H9 (cell line): Measurements from ENCODE around the gene HNF1B. TPM values are rescaled to one million over a fixed set of nuclear protein-coding genes. Genes with fewer than 3 reads are reported as not detected.

Experiments used
- DNase-seq: peaks from one replicate; pipeline ENCODE4 v3.0.0-alpha.2; 2017
- H2AFZ ChIP-seq: one replicate; pipeline ENCODE4 v1.6.1; 2013; ENCODE audit warnings: mild to moderate bottlenecking, low read length, control low read depth, moderate library complexity
- H2AK5ac ChIP-seq: 2 replicates; pipeline ENCODE4 v1.6.1; 2013; ENCODE audit warnings: low read length, control low read depth, mixed read lengths; ENCODE audit not compliant: insufficient read length
- H2BK120ac ChIP-seq: one replicate; pipeline ENCODE4 v1.6.1; 2013; ENCODE audit warnings: low read depth, mild to moderate bottlenecking, low read length, control low read depth, inconsistent platforms; ENCODE audit not compliant: poor library complexity, severe bottlenecking
- H2BK12ac ChIP-seq: 2 replicates; pipeline ENCODE4 v1.6.1; 2013; ENCODE audit warnings: low read length, control low read depth, mixed read lengths, low read depth; ENCODE audit not compliant: insufficient read length
- H2BK15ac ChIP-seq: 2 replicates; pipeline ENCODE4 v1.6.1; 2013; ENCODE audit warnings: low read depth, low read length, control low read depth
- H2BK20ac ChIP-seq: one replicate; pipeline ENCODE4 v1.6.1; 2013; ENCODE audit warnings: low read depth, mild to moderate bottlenecking, low read length, control low read depth, inconsistent platforms; ENCODE audit not compliant: poor library complexity, severe bottlenecking
- H2BK5ac ChIP-seq: 2 replicates; pipeline ENCODE4 v1.6.1; 2013; ENCODE audit warnings: low read length, control low read depth, mixed read lengths; ENCODE audit not compliant: insufficient read length
- H3K14ac ChIP-seq: 2 replicates; pipeline ENCODE4 v1.6.1; 2013; ENCODE audit warnings: low read length, control low read depth; ENCODE audit not compliant: insufficient read depth
- H3K18ac ChIP-seq: 2 replicates; pipeline ENCODE4 v1.6.1; 2013; ENCODE audit warnings: low read depth, mild to moderate bottlenecking, mixed read lengths, low read length, control low read depth; ENCODE audit not compliant: insufficient read length
- H3K23ac ChIP-seq: 2 replicates; pipeline ENCODE4 v1.6.1; 2013; ENCODE audit warnings: low read length, control low read depth, mixed read lengths, low read depth; ENCODE audit not compliant: insufficient read length
- H3K23me2 ChIP-seq: 2 replicates; pipeline ENCODE4 v1.6.1; 2013; ENCODE audit warnings: low read depth, mild to moderate bottlenecking, mixed read lengths, low read length, control low read depth; ENCODE audit not compliant: insufficient read length, poor library complexity, severe bottlenecking
- H3K27ac ChIP-seq: 2 replicates; pipeline ENCODE4 v1.5.1; 2013; ENCODE audit warnings: low read length, control low read depth, mixed read lengths, low read depth; ENCODE audit not compliant: insufficient read length
- H3K27me3 ChIP-seq: 2 replicates; pipeline ENCODE4 v1.6.1; 2013; ENCODE audit warnings: low read length, control low read depth, inconsistent platforms; ENCODE audit not compliant: insufficient read depth
- H3K4ac ChIP-seq: 2 replicates; pipeline ENCODE4 v1.6.1; 2013; ENCODE audit warnings: low read depth, mild to moderate bottlenecking, control low read depth, inconsistent platforms, low read length, moderate library complexity
- H3K4me1 ChIP-seq: 2 replicates; pipeline ENCODE4 v1.6.1; 2013; ENCODE audit warnings: low read length, control low read depth, inconsistent platforms; ENCODE audit not compliant: insufficient read depth
- H3K4me2 ChIP-seq: 2 replicates; pipeline ENCODE4 v1.6.1; 2013; ENCODE audit warnings: low read length, control low read depth, mixed read lengths; ENCODE audit not compliant: insufficient read length, insufficient read depth
- H3K56ac ChIP-seq: 2 replicates; pipeline ENCODE4 v1.6.1; 2013; ENCODE audit warnings: low read depth, mild to moderate bottlenecking, mixed read lengths, low read length, control low read depth; ENCODE audit not compliant: insufficient read length
- H3K79me1 ChIP-seq: 2 replicates; pipeline ENCODE4 v1.6.1; 2013; ENCODE audit warnings: low read depth, mild to moderate bottlenecking, moderate library complexity, low read length, control low read depth, inconsistent platforms; ENCODE audit not compliant: insufficient read depth, poor library complexity, severe bottlenecking
- H3K79me2 ChIP-seq: 2 replicates; pipeline ENCODE4 v1.6.1; 2013; ENCODE audit warnings: low read length, control low read depth, inconsistent platforms; ENCODE audit not compliant: insufficient read depth
- H3K9ac ChIP-seq: 2 replicates; pipeline ENCODE4 v1.6.1; 2013; ENCODE audit warnings: low read length, control low read depth, mixed read lengths; ENCODE audit not compliant: insufficient read length; ENCODE audit errors: extremely low read depth
- H3K9me3 ChIP-seq: one replicate; pipeline ENCODE4 v1.6.1; 2013; ENCODE audit warnings: low read depth, low read length, inconsistent platforms; ENCODE audit not compliant: control insufficient read depth
- H3T11ph ChIP-seq: one replicate; pipeline ENCODE4 v1.6.1; 2013; ENCODE audit warnings: mild to moderate bottlenecking, low read length, control low read depth, inconsistent platforms
- H4K20me1 ChIP-seq: one replicate; pipeline ENCODE4 v1.6.1; 2013; ENCODE audit not compliant: control insufficient read depth, insufficient read length, insufficient read depth
- H4K5ac ChIP-seq: 2 replicates; pipeline ENCODE4 v1.6.1; 2013; ENCODE audit warnings: low read depth, mild to moderate bottlenecking, mixed read lengths, low read length, control low read depth; ENCODE audit not compliant: insufficient read length
- H4K8ac ChIP-seq: replicated peaks from 2 replicates; pipeline ENCODE4 v1.6.1; 2013; ENCODE audit warnings: low read length, control low read depth, mixed read lengths, low read depth; ENCODE audit not compliant: insufficient read length
- H4K91ac ChIP-seq: 2 replicates; pipeline ENCODE4 v1.6.1; 2013; ENCODE audit warnings: low read depth, mild to moderate bottlenecking, moderate library complexity, mixed read lengths, low read length, control low read depth; ENCODE audit not compliant: insufficient read length
- H3K27ac Mint-ChIP-seq, 3 experiments: 2 replicates in 2 of 3; 3 replicates in 1 of 3; pipeline ENCODE4 v1.8.0; 2020 to 2021; ENCODE audit warnings: mixed read lengths in 3 of 3, mild to moderate bottlenecking in 1 of 3, moderate library complexity in 1 of 3
- H3K27me3 Mint-ChIP-seq: 2 replicates; pipeline ENCODE4 v1.8.0; 2021; ENCODE audit warnings: low read depth, mild to moderate bottlenecking, moderate library complexity, mixed read lengths
- H3K36me3 Mint-ChIP-seq, 3 experiments: 2 replicates in 2 of 3; 3 replicates in 1 of 3; pipeline ENCODE4 v1.8.0; 2020 to 2021; ENCODE audit warnings: low read depth in 3 of 3, mixed read lengths in 3 of 3; ENCODE audit not compliant: insufficient read depth in 1 of 3
- H3K4me1 Mint-ChIP-seq, 2 experiments: 2 replicates each; pipeline ENCODE4 v1.8.0; 2020; ENCODE audit warnings: mixed read lengths in 2 of 2
- H3K4me3 Mint-ChIP-seq, 2 experiments: 2 replicates in 1 of 2; 3 replicates in 1 of 2; pipeline ENCODE4 v1.8.0; 2020 to 2021; ENCODE audit warnings: mild to moderate bottlenecking in 2 of 2, mixed read lengths in 2 of 2, moderate library complexity in 1 of 2
- H3K9me3 Mint-ChIP-seq, 2 experiments: 2 replicates in 1 of 2; 3 replicates in 1 of 2; pipeline ENCODE4 v1.8.0; 2020; ENCODE audit warnings: mild to moderate bottlenecking in 2 of 2, mixed read lengths in 2 of 2, moderate library complexity in 1 of 2
- WGBS: extraction: QIAGEN DNeasy Blood & Tissue Kit; methylation state at CpG from one replicate; pipeline ENCODE4 v1.1.7; 2013; ENCODE audit warnings: missing lambda C conversion rate, low lambda C conversion rate, mixed read lengths; ENCODE audit not compliant: insufficient read length; ENCODE audit errors: extremely low coverage; 5-methylcytosine and 5-hydroxymethylcytosine counted together
- total RNA-seq: library from RNA; stranded (reverse); gene quantifications from 2 replicates; pipeline ENCODE4 v1.2.1, GENCODE V29; 2021
- TF ChIP-seq, protein P1 (sequence below): fragments of 200-600 bp; sonication (generic); conservative IDR thresholded peaks from 3 replicates; pipeline ENCODE4 v1.8.0; 2021; ENCODE audit warnings: antibody characterized with exemption, mild to moderate bottlenecking

HNF1B gene
- total RNA-seq, 1 experiment from 2014 or later: not detected

DNA sequence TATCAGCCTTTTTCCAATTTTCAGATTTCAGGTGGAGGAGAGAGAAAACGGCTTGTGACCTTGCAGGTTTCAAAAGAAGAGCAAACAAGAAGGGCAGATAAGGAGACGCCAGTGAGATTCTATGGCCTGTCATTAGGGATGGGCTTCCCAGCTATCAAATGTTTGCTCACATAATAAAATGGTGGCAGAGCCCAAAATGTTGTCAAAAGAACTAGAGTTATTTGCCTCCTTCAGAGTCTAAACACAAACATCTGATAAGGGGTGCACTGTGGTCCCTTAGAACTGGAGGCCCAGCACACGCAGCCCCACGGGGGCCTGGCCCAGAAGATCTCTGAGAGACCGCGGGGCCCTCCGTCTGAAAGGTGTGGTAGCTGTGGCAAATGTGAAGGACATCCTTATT is 55.5 kb downstream of the HNF1B start:
- H3K79me1 ChIP-seq: no peaks in the 10 kb centered on the region
- H3K4me1 Mint-ChIP-seq: peaks cover 0 to 4% of the 10 kb centered on the region in 2 experiments; a peak in 1 of 4 replicates
- H3K36me3 Mint-ChIP-seq: peaks cover 1 to 3% (median 1%) of the 10 kb centered on the region in 3 experiments; a peak in 5 of 7 replicates
- H3K27ac Mint-ChIP-seq: no peak overlapping the region
- H3K23ac ChIP-seq: no peak overlapping the region
- no peaks in the 10 kb centered on the region for H4K20me1 ChIP-seq
- no peaks in the 10 kb centered on the region for H3K4me1 ChIP-seq
- H3K4ac ChIP-seq: no peak overlapping the region
- H3K14ac ChIP-seq: no peak overlapping the region
- H3K9ac ChIP-seq: no peak overlapping the region
- no peak overlapping the region for H2BK120ac ChIP-seq
- no peak overlapping the region for H2BK15ac ChIP-seq
- no peaks in the 10 kb centered on the region for H3K79me2 ChIP-seq
- H2AK5ac ChIP-seq: no peak overlapping the region
- WGBS: no CpG with 5 or more reads among the region's 7 CpGs
- no peak overlapping the region for H2BK20ac ChIP-seq
- no peak overlapping the region for H3T11ph ChIP-seq
- no peak overlapping the region for H4K8ac ChIP-seq
- peaks cover 4% of the 10 kb centered on the region for H3K27me3 Mint-ChIP-seq
- no peak overlapping the region for H2BK12ac ChIP-seq
- no peak overlapping the region for H3K18ac ChIP-seq
- no peaks in the 10 kb centered on the region for H3K9me3 ChIP-seq
- H2AFZ ChIP-seq: no peak overlapping the region
- H3K23me2 ChIP-seq: no peaks in the 10 kb centered on the region
- H3K27me3 ChIP-seq: no peaks in the 10 kb centered on the region
- TF ChIP-seq, protein P1, sequence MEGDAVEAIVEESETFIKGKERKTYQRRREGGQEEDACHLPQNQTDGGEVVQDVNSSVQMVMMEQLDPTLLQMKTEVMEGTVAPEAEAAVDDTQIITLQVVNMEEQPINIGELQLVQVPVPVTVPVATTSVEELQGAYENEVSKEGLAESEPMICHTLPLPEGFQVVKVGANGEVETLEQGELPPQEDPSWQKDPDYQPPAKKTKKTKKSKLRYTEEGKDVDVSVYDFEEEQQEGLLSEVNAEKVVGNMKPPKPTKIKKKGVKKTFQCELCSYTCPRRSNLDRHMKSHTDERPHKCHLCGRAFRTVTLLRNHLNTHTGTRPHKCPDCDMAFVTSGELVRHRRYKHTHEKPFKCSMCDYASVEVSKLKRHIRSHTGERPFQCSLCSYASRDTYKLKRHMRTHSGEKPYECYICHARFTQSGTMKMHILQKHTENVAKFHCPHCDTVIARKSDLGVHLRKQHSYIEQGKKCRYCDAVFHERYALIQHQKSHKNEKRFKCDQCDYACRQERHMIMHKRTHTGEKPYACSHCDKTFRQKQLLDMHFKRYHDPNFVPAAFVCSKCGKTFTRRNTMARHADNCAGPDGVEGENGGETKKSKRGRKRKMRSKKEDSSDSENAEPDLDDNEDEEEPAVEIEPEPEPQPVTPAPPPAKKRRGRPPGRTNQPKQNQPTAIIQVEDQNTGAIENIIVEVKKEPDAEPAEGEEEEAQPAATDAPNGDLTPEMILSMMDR: no peak
- no peak overlapping the region for H3K27ac ChIP-seq
- no peak overlapping the region for H4K91ac ChIP-seq
- no peak overlapping the region for H3K4me2 ChIP-seq
- no peak for DNase-seq
- H3K9me3 Mint-ChIP-seq: peaks cover under 1 to 3% of the 10 kb centered on the region in 2 experiments
- H3K4me3 Mint-ChIP-seq: no peak overlapping the region
- no peak overlapping the region for H3K56ac ChIP-seq
- no peak overlapping the region for H4K5ac ChIP-seq
- H2BK5ac ChIP-seq: no peak overlapping the region
